ENCODE results near the gene SIX5.

DNA sequence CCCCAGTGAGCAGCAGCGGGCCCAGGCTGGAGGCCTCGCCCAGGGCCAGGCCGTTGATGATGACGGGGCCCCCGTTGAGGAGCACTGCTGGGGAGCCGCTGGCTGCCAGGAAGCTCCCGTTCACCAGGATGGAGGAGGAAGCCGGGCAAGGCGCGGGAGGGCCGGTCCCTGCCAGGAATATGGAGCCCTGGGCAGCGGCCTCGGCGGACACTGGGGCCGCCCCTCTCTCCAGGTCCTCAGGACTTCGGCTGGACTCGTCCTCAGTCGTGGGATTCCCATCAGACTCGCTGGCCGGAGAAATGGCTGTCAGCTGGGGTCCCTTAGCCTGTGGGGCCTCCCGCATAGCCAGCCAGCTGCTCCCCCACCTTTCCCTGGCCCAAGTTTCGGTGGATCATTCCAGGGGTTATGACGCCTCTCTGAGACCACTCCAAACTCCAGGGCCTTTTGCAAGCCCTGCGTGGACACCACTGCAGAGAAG lies 2.1 kb downstream of the SIX5 start:
- TF ChIP-seq, protein P1, sequence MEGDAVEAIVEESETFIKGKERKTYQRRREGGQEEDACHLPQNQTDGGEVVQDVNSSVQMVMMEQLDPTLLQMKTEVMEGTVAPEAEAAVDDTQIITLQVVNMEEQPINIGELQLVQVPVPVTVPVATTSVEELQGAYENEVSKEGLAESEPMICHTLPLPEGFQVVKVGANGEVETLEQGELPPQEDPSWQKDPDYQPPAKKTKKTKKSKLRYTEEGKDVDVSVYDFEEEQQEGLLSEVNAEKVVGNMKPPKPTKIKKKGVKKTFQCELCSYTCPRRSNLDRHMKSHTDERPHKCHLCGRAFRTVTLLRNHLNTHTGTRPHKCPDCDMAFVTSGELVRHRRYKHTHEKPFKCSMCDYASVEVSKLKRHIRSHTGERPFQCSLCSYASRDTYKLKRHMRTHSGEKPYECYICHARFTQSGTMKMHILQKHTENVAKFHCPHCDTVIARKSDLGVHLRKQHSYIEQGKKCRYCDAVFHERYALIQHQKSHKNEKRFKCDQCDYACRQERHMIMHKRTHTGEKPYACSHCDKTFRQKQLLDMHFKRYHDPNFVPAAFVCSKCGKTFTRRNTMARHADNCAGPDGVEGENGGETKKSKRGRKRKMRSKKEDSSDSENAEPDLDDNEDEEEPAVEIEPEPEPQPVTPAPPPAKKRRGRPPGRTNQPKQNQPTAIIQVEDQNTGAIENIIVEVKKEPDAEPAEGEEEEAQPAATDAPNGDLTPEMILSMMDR (IDR thresholded peaks at IDR 0.05; ENCODE audit: low read depth, low read length) = no peak
- TF ChIP-seq EZH2phosphoT487 (IDR thresholded peaks at IDR 0.05; ENCODE audit: low read depth) = no peak

Measured in OCI-LY3 (cell line).